SH-SY5Y (cell line): ENCODE results near the gene PROM1.

Experiments
- GATA2 ChIP-seq: IDR thresholded peaks from 2 replicates; pipeline ENCODE4 v1.6.1; 2011; ENCODE audit warnings: mild to moderate bottlenecking, low read depth, low read length
- GATA3 ChIP-seq: IDR thresholded peaks from 2 replicates; pipeline ENCODE4 v1.6.1; 2011; ENCODE audit warnings: low read depth, mild to moderate bottlenecking, low read length, moderate library complexity

GRCh38 chr4:16072168-16072567, 11.7 kb downstream of the PROM1 start:
- TF ChIP-seq GATA2 (no peak), GATA3 (no peak)
